ENCODE data around the gene PLEKHM1.
"Not testable (repeated sequence)": the region's sequence is repeated elsewhere in the genome, so short reads cannot be mapped to it uniquely, and the experiment has no call there.

The PLEKHM1 gene

DNA sequence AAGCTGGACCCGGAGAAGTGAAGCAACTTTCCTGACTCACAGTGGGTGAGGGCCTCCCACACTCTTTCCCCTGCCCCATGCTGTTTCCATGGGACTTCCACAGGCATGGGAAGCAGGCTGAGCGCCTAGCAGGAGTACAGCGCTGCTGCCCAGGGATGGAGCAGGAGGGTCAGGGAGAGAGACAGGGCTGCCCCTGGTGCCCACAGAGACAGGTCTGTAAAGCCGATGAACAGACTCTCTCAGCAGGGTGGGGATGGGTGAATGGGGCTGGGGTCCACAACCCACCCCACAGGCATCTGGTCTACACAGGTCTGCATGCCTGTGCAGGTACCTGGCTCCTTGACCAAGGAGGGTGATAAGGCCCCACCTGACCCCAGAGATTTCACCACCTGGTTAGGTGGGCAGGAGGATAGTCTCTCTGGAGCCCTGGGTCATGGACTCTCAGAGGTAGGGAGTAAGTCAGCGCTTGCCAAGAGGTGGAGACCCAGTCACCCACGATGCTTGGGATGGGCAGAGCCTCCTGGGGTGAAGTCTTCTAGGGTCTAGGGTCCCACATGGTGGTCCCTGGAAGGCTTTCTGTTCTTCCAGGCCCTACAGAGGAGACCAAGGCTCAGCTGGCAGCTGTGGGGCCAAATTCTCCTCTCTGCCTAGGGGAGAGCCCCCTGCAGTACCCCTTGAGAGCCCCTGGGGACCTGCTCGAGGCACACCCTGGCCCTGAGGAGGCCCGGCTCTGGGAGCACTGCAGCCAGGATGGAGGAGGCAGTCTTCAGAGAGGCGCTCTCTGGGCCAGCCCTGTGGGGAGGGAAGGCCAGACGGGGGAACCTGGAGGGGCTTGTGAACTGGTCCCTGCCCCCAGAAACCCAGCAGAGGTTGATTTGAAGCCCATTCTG lies 46.9 kb downstream of the PLEKHM1 start:
- H3K27ac ChIP-seq = not testable (repeated sequence)

- TF ChIP-seq CTCF (conservative IDR thresholded peaks at IDR 0.05) = no peak
- TF ChIP-seq ZFX (IDR thresholded peaks at IDR 0.05) = no peak
- H3K27ac ChIP-seq = no peak overlapping the region
Observed at GRCh38 chr17:45441526-45442310, 48.8 kb downstream of the PLEKHM1 start.

- H3K27ac ChIP-seq = not testable (repeated sequence)
Observed at GRCh38 chr17:45440839-45441515, 49.5 kb downstream of the PLEKHM1 start.

- H3K27ac ChIP-seq = no peak overlapping the region
- no peak for TF ChIP-seq CTCF (conservative IDR thresholded peaks at IDR 0.05)
- no peak for TF ChIP-seq ZFX (IDR thresholded peaks at IDR 0.05)
Observed at GRCh38 chr17:45440161-45440778, 50.3 kb downstream of the PLEKHM1 start.

DNA sequence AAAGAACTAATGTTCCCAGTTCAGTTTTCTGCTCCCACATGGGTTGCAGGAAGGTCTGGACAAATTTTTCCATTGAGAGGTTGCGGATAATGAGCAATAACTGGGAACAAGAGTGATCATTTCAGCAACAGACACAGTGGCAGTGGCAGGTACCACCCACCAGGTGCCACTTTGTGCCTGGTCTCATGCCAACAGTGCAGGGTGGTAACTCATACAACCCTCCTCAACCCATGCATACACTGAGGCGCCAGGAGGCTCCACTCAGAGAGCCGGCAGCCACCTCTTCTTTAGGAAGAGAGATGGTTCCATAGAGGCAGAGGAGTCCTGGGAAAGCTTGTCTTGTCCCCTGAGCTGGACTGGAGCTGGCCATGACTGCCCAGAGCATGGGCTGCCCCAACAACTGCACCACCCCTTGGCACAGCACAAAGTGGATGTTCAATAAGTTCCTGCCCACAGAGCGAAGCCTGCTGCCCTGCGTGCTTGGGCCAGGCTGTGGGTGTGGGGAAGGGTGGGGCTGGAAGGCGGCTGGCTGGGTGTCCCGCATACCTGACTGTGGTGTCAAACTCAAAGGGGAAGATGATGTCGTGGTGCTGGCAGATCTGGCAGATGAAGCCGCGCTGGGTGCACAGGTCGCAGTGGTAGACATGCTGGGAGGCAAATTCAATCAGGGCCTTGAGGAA lies 51.5 kb downstream of the PLEKHM1 start:
- H3K27ac ChIP-seq = no peak overlapping the region
- no peak for TF ChIP-seq CTCF (conservative IDR thresholded peaks at IDR 0.05)
- TF ChIP-seq ZFX (IDR thresholded peaks at IDR 0.05) = no peak

- no peak overlapping the region for H3K27ac ChIP-seq
- TF ChIP-seq ZFX (IDR thresholded peaks at IDR 0.05) = no peak
Observed at GRCh38 chr17:45437465-45438283, 52.8 kb downstream of the PLEKHM1 start.

GRCh38 chr17:45436625-45437464 lies 53.7 kb downstream of the PLEKHM1 start:
- TF ChIP-seq CTCF (conservative IDR thresholded peaks at IDR 0.05) = no peak
- TF ChIP-seq ZFX (IDR thresholded peaks at IDR 0.05) = no peak
- no peak overlapping the region for H3K27ac ChIP-seq

Measured in C4-2B (cell line).